ENCODE data around the gene WDFY2.
"Not testable (repeated sequence)": the region's sequence is repeated elsewhere in the genome, so short reads cannot be mapped to it uniquely, and the experiment has no call there.

WDFY2 gene

GRCh38 chr13:51564671-51565070, 19.6 kb upstream of the WDFY2 start:
- no peak for DNase-seq

GRCh38 chr13:51569001-51569400, 15.3 kb upstream of the WDFY2 start:
- DNase-seq = not testable (repeated sequence)

- no peak for DNase-seq
These were observed 7.5 kb upstream of the WDFY2 start for GRCh38 chr13:51576754-51577153.

- DNase-seq = no peak
These were observed 6.6 kb upstream of the WDFY2 start for GRCh38 chr13:51577690-51578089.

- no peak for DNase-seq
These were observed 4.6 kb upstream of the WDFY2 start for GRCh38 chr13:51579676-51580075.

GRCh38 chr13:51581148-51581820, 3.0 kb upstream of the WDFY2 start:
- DNase-seq = no peak

- DNase-seq = no peak
These were observed 790 bp upstream of the WDFY2 start for GRCh38 chr13:51583469-51583874.

- peak; percentile 57 to 82 (median 67) for DNase-seq
These were observed 740 bp downstream of the WDFY2 start for GRCh38 chr13:51584731-51585672.

- DNase-seq = peak in 1 of 5 donors; percentile 56
These were observed 1.4 kb downstream of the WDFY2 start for GRCh38 chr13:51585696-51586095.

GRCh38 chr13:51587372-51587771, 3.1 kb downstream of the WDFY2 start:
- DNase-seq = no peak

GRCh38 chr13:51588406-51588949, 4.2 kb downstream of the WDFY2 start:
- no peak for DNase-seq

GRCh38 chr13:51589793-51590192, 5.5 kb downstream of the WDFY2 start:
- no peak for DNase-seq

GRCh38 chr13:51590231-51590970, 6.1 kb downstream of the WDFY2 start:
- no peak for DNase-seq

- DNase-seq = no peak
These were observed 6.8 kb downstream of the WDFY2 start for GRCh38 chr13:51590971-51591627.

- not testable (repeated sequence) for DNase-seq
These were observed 7.7 kb downstream of the WDFY2 start for GRCh38 chr13:51591938-51592337.

GRCh38 chr13:51594432-51594831, 10.2 kb downstream of the WDFY2 start:
- no peak for DNase-seq

- no peak for DNase-seq
These were observed 11.2 kb downstream of the WDFY2 start for GRCh38 chr13:51595416-51595815.

- no peak for DNase-seq
These were observed 12.3 kb downstream of the WDFY2 start for GRCh38 chr13:51596541-51596940.

- DNase-seq = no peak
These were observed 15.3 kb downstream of the WDFY2 start for GRCh38 chr13:51599444-51600176.

- no peak for DNase-seq
These were observed 16.4 kb downstream of the WDFY2 start for GRCh38 chr13:51600703-51601102.
